Measurements from ENCODE around the gene STK24.

STK24 gene

GRCh38 chr13:98542568-98543377, 34.1 kb downstream of the STK24 start:
- no peak for TF ChIP-seq ZFX (IDR thresholded peaks at IDR 0.05)
- no peak overlapping the region for H3K27ac ChIP-seq

DNA sequence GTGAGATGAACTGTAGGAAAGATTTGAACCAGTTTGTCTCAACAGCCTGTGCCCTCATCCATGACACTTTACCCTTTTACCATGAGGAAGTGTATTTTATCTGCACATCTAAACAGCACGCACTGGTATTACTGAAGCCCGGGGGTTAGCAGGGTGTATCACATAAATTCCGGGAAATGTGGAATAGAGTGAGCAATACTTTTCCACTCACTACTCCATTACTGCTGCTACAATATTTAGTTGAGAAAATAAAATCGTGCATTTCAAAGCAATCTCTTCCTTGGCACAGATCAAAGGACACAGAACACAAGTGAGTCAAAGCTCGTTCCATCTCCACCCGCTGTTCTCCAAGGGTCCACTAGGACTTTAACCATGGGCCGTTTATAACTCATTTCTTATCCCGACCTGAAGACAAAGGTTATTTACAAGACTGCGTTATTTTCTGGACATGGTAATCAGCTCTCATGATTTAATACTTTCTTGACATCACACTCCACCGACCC, 35.2 kb downstream of the STK24 start:
- TF ChIP-seq ZFX (IDR thresholded peaks at IDR 0.05) (no peak), CTCF (conservative IDR thresholded peaks at IDR 0.05) (no peak; the same call in 1 of the 2 replicates)
- no peak overlapping the region for H3K27ac ChIP-seq

GRCh38 chr13:98541191-98541590, 35.7 kb downstream of the STK24 start:
- H3K27ac ChIP-seq, result no peak overlapping the region
- TF ChIP-seq CTCF (conservative IDR thresholded peaks at IDR 0.05), result no peak
- TF ChIP-seq ZFX (IDR thresholded peaks at IDR 0.05), result no peak

DNA sequence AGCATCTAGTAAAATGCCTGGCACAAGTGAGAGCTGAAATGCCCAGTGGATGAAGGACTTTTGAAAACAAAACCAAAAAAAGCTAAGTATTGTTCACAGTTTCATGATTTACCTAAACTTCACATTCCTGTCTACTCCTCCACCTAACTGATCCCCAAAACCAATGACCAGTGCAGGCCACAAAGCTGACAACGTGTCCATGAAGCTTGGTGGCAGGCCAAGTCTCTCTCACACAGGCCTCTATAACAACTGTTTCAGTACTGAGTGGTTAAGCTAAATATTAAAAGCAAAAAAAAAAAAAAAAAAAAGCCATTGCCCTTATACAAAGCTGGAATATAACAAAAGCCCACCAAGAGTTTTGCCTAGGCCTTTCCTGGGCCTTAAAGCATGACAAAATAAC, 36.4 kb downstream of the STK24 start:
- TF ChIP-seq ZFX (IDR thresholded peaks at IDR 0.05), result no peak
- no peak for TF ChIP-seq CTCF (conservative IDR thresholded peaks at IDR 0.05)
- no peak overlapping the region for H3K27ac ChIP-seq

DNA sequence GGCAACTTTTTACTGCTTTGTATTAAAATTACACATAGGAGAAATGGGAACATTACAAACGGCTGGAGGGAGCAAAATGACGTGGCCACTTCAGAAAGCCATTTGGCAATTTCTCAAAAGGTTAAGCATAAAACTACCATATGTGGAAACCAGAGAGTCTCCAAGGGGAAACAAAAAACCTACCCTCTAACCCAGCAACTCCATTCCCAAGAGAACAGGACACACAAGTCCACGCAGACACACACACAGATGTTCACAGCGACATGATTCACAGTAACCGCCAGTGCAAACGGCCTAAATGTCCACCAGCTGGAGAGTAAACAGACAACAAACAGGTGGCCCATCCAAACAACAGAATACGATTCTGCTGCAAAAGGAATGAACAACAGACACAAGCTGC, 37.2 kb downstream of the STK24 start:
- no peak for TF ChIP-seq CTCF (conservative IDR thresholded peaks at IDR 0.05)
- no peak for TF ChIP-seq ZFX (IDR thresholded peaks at IDR 0.05)

DNA sequence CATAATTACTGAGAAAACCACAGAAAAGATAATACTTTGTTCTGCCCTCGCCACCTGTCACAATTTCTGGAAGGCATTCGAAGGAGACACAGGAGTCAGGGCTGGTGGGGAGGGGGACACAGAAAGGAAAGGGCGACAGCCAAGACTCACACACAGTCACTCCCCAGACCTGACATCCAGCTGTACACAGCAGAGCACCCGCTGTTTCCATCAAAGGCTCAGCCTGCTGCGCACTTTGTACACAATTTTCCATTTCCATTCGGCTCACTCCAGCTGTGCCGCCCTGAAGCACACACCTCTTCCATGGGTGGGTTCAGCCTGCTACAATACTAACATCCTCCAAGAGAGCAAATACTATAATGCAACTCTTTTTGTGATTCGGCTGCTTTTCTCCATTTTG, 38.0 kb downstream of the STK24 start:
- no peak overlapping the region for H3K27ac ChIP-seq
- TF ChIP-seq ZFX (IDR thresholded peaks at IDR 0.05) (no peak), CTCF (conservative IDR thresholded peaks at IDR 0.05) (no peak)

More for the DNA sequence above, 37.2 kb downstream of the STK24 start:
- no peak overlapping the region for H3K27ac ChIP-seq

GRCh38 chr13:98537740-98538139, 39.2 kb downstream of the STK24 start:
- no peak overlapping the region for H3K27ac ChIP-seq
- TF ChIP-seq ZFX (IDR thresholded peaks at IDR 0.05) (no peak), CTCF (conservative IDR thresholded peaks at IDR 0.05) (no peak)

DNA sequence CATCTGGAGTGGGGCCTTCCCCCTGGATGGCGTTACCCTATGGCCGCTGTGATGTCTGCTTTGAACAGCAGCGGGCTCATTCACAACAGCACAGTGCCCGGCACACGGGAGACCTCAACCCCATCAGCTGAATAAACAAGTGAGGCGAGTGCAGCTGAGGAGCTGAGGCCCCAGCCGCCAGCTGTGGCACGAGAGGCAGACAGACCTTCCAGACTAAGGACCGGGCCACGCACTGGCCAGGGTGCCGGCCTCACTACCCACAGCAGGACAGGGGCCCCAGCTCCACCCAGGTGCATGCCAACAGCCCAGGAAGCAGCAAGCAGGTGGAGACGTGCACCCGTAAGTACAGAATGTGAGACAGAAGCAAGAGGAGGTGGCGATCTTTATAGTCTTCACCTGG, 39.6 kb downstream of the STK24 start:
- TF ChIP-seq ZFX (IDR thresholded peaks at IDR 0.05) (no peak), CTCF (conservative IDR thresholded peaks at IDR 0.05) (no peak)
- H3K27ac ChIP-seq, result no peak overlapping the region
